Thyroid gland (tissue), 4 donors: ENCODE results near the gene HYI.

Experiments used
- CTCF ChIP-seq, 6 experiments: fragments of 200-600 bp in 3 of 6; fragments of 450-650 bp in 3 of 6; sonication (generic) in 3 of 6; IDR thresholded peaks; one replicate each; pipeline ENCODE4 v1.5.1; 2016 to 2019; ENCODE audit warnings: antibody characterized with exemption in 6 of 6, mild to moderate bottlenecking in 2 of 6, inconsistent platforms in 1 of 6, moderate library complexity in 1 of 6
- POLR2A ChIP-seq, 2 donors: fragments of 450-650 bp; IDR thresholded peaks; one replicate each; pipeline ENCODE4 v1.6.1; 2017; ENCODE audit warnings: antibody characterized with exemption in 2 of 2, mild to moderate bottlenecking in 2 of 2, moderate library complexity in 1 of 2

GRCh38 chr1:43465505-43466067 is 11.9 kb upstream of the HYI start:
- TF ChIP-seq CTCF (IDR thresholded peaks at IDR 0.05) (no peak), POLR2A (IDR thresholded peaks at IDR 0.05) (no peak)
